Measurements from ENCODE around the gene ARHGAP44.

DNA sequence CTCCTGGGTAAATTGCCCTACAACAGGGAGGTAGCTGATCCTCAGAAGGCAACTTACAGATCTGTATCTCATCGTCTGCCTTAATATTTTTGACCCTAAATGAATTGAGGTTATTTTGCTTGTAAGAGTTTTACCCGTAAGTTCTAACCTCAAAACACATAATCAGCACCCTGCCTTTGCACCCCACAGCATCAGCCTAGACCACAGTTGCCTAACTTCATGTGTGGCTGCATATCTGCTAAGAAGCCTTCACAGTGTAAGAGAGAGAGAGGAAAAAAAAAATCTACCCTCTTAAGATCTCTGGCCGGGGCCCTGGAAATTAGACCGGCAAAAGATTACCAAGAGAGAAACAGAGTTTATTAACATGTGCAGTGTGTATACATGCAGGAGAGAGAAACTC, 76.9 kb downstream of the ARHGAP44 start:
- no peak for TF ChIP-seq CTCF (IDR thresholded peaks at IDR 0.05; ENCODE audit: low read depth, low read length)
- no peak for TF ChIP-seq EZH2phosphoT487 (IDR thresholded peaks at IDR 0.05; ENCODE audit: low read depth)
